ENCODE results near the gene CDC5L.

GRCh38 chr6:44375071-44375470 is 12.4 kb upstream of the CDC5L start:
- TF ChIP-seq CTCF (IDR thresholded peaks at IDR 0.05): no peak
- TF ChIP-seq POLR2A (IDR thresholded peaks at IDR 0.05): no peak
- TF ChIP-seq POLR2AphosphoS5 (IDR thresholded peaks at IDR 0.05; ENCODE audit: insufficient read depth in 1 of 2, low read depth in 1 of 2): no peak
